Right lobe of liver (tissue), 6 donors: Measurements from ENCODE around the gene CITED4. TPM values are rescaled to one million over a fixed set of nuclear protein-coding genes. Genes with fewer than 3 reads are reported as not detected.
A peak's percentile ranks its signal among the peaks of the same experiment; 100 is the strongest.

Source experiments
- ATAC-seq, 4 donors: fragments of 200-7000 bp; cut with Tn5 transposase; one replicate each; pipeline ENCODE4 v1.9.1; 2020; ENCODE audit warnings: mild to moderate bottlenecking in 4 of 4, moderate library complexity in 4 of 4
- DNase-seq, 3 donors: peaks; one replicate each; pipeline ENCODE4 v3.0.0-alpha.2; 2020
- H3K27ac ChIP-seq, 3 donors: fragments of 200-600 bp; one replicate each; pipeline ENCODE4 v1.8.0; 2022
- H3K27me3 ChIP-seq, 2 donors: fragments of 200-600 bp; one replicate each; pipeline ENCODE4 v1.8.0; 2022
- H3K36me3 ChIP-seq, 4 donors: fragments of 200-600 bp; sonication (generic) in 1 of 4; one replicate each; pipeline versions ENCODE4 v1.5.1 to v1.8.0; 2017 to 2022; ENCODE audit warnings: control low read depth in 1 of 4
- H3K4me1 ChIP-seq, 4 donors: fragments of 200-600 bp; sonication (generic) in 1 of 4; one replicate each; pipeline versions ENCODE4 v1.5.1 to v1.8.0; 2017 to 2022; ENCODE audit warnings: control low read depth in 1 of 4
- H3K4me3 ChIP-seq, 3 donors: fragments of 200-600 bp; one replicate each; pipeline ENCODE4 v1.8.0; 2022
- H3K9me3 ChIP-seq, 4 donors: fragments of 200-600 bp; sonication (generic) in 1 of 4; one replicate each; pipeline versions ENCODE4 v1.5.1 to v1.8.0; 2017 to 2022; ENCODE audit warnings: control low read depth in 1 of 4
- CTCF ChIP-seq, 4 donors: fragments of 200-600 bp in 3 of 4; fragments of 450-650 bp in 1 of 4; IDR thresholded peaks; one replicate each; pipeline versions ENCODE4 v1.5.1 to v1.8.0; 2016 to 2022; ENCODE audit warnings: antibody characterized with exemption in 4 of 4, mild to moderate bottlenecking in 2 of 4
- POLR2A ChIP-seq: fragments of 450-650 bp; IDR thresholded peaks from one replicate; pipeline ENCODE4 v1.6.1; 2017; ENCODE audit warnings: antibody characterized with exemption, mild to moderate bottlenecking
- WGBS: methylation state at CpG from one replicate; pipeline ENCODE4 v1.1.6; 2018; ENCODE audit warnings: low coverage, low lambda C conversion rate; ENCODE audit not compliant: insufficient coverage; ENCODE audit errors: missing lambda C conversion rate; 5-methylcytosine and 5-hydroxymethylcytosine counted together
- intact Hi-C, 2 donors: fragments of 100-400 bp; cut with DNase I; formaldehyde crosslinking; loops; one replicate each; pipeline versions ENCODE4 v1.11.2 to v1.14.1; 2022
- long read RNA-seq: library from polyadenylated mRNA; unstranded; transcript quantifications from one replicate; pipeline ENCODE4 v2.0.0, GENCODE V29; 2019
- total RNA-seq, 6 experiments: library from RNA; depleted of rRNA in 2 of 6; stranded (reverse); fragments of >200 nt in 2 of 6; fragmentation: NEBNext Ultra II Directional in 3 of 6; extraction: Animal tissue kit (Norgen Biotek cat#: 25700) in 3 of 6; gene quantifications; one replicate each; pipeline versions ENCODE4 v1.1.0 to v1.2.4, GENCODE V29; 2016 to 2023
- donor health status: DM: no; HTN: yes; CAD: no.
- donor health status: DM: no; HTN: no; CAD: no.
- donor health status: DM: no; HTN: no; CAD: no.
- donor health status: DM: no; HTN: yes; CAD: no.
- donor health status: DM: no; HTN: yes; CAD: no.

Gene CITED4
- 100 to 1,000 TPM in 1 of 6 experiments, 10 to 100 TPM in 5; 19.0 to 116 (median 25.8) TPM for total RNA-seq
- long read RNA-seq: 0 reads

GRCh38 chr1:40862008-40862863 lies at the start of gene CITED4:
Gene CITED4, minus strand, starts transcription at chr1:40862363. Its CDS starts 236 bp downstream, at chr1:40862127.
- intact Hi-C loops: loop anchor here (5.0 kb wide), 1 partner anchor 85 kb away; no protein-coding TSS in a partner anchor
- H3K4me1 ChIP-seq: peaks cover 0 to 3% (median 0%) of the 10 kb centered on the region in 4 donors
- WGBS: 3% methylated on average over 31 of the region's 75 CpGs
- H3K9me3 ChIP-seq: no peaks in the 10 kb centered on the region
- H3K27me3 ChIP-seq: no peaks in the 10 kb centered on the region
- peak; percentile 38 to 52 (median 42) for TF ChIP-seq CTCF (IDR thresholded peaks at IDR 0.05)
- peak; percentile 99 for TF ChIP-seq POLR2A
- DNase-seq (peak; percentile 97 to 99 (median 98)), ATAC-seq (peak; percentile 91 to 97 (median 94))
- H3K36me3 ChIP-seq: no peaks in the 10 kb centered on the region
- peak within 1 kb of the TSS; percentile 53 to 66 (median 64) for H3K4me3 ChIP-seq
- H3K27ac ChIP-seq: peak within 1 kb of the TSS; percentile 58 to 92 (median 90)

GRCh38 chr1:40911105-40911504 lies 48.9 kb upstream of the CITED4 start:
- TF ChIP-seq CTCF (IDR thresholded peaks at IDR 0.05) (no peak), POLR2A (no peak)
- Histone ChIP-seq H3K9me3 (no peaks in the 10 kb centered on the region), H3K27me3 (no peaks in the 10 kb centered on the region), H3K4me1 (peaks cover 0 to 6% (median 0%) of the 10 kb centered on the region in 4 donors), H3K4me3 (no peak overlapping the region), H3K36me3 (no peaks in the 10 kb centered on the region), H3K27ac (no peak overlapping the region)
- intact Hi-C loops: no loop called here
- ATAC-seq (no peak), DNase-seq (no peak)
- WGBS: 83% methylated on average over 3 of the region's 3 CpGs

- Histone ChIP-seq H3K27me3 (no peaks in the 10 kb centered on the region), H3K27ac (no peak overlapping the region), H3K4me3 (no peak overlapping the region), H3K9me3 (no peaks in the 10 kb centered on the region), H3K4me1 (no peaks in the 10 kb centered on the region), H3K36me3 (no peaks in the 10 kb centered on the region)
- ATAC-seq (no peak), DNase-seq (no peak)
- TF ChIP-seq POLR2A (no peak), CTCF (IDR thresholded peaks at IDR 0.05) (no peak)
- intact Hi-C loops: no loop called here
- 94% methylated on average over 9 of the region's 9 CpGs for WGBS
Observed at GRCh38 chr1:40909281-40909680, 47.1 kb upstream of the CITED4 start.

GRCh38 chr1:40908350-40908749 lies 46.2 kb upstream of the CITED4 start:
- DNase-seq: no peak
- WGBS: 77% methylated on average over 6 of the region's 6 CpGs
- no peak for ATAC-seq
- H3K4me1 ChIP-seq: no peaks in the 10 kb centered on the region
- no peak overlapping the region for H3K4me3 ChIP-seq
- H3K36me3 ChIP-seq: no peaks in the 10 kb centered on the region
- TF ChIP-seq POLR2A (no peak), CTCF (IDR thresholded peaks at IDR 0.05) (no peak)
- H3K9me3 ChIP-seq: no peaks in the 10 kb centered on the region
- intact Hi-C loops: no loop called here
- no peak overlapping the region for H3K27ac ChIP-seq
- H3K27me3 ChIP-seq: no peaks in the 10 kb centered on the region
